Pancreas (tissue), 10 donors: ENCODE data around the gene MBD3. TPM values are rescaled to one million over a fixed set of nuclear protein-coding genes. Genes with fewer than 3 reads are reported as not detected.
"Not testable (repeated sequence)": the region's sequence is repeated elsewhere in the genome, so short reads cannot be mapped to it uniquely, and the experiment has no call there.

ENCODE experiments used
- ATAC-seq, 4 donors: fragments of 200-7000 bp; cut with Tn5 transposase; one replicate each; pipeline versions ENCODE4 v1.8.0 to v1.9.1; 2020; ENCODE audit warnings: mild to moderate bottlenecking in 4 of 4, moderate library complexity in 4 of 4
- DNase-seq, 6 donors: peaks; one replicate each; pipeline ENCODE4 v3.0.0-alpha.2; 2020
- FAIRE-seq: peaks from 2 replicates; lab custom pipeline; 2012; peaks lifted over from hg19 to GRCh38; lab: Jason Lieb, UNC
- H3K27ac ChIP-seq, 4 donors: fragments of 200-600 bp; sonication (generic); 1 replicate in 3 of 4; 2 replicates in 1 of 4; pipeline versions ENCODE4 v1.5.0 to v1.8.0; 2020
- H3K27me3 ChIP-seq, 4 donors: fragments of 200-600 bp; one replicate each; pipeline ENCODE4 v1.8.0; 2021
- H3K36me3 ChIP-seq, 3 donors: fragments of 200-600 bp; sonication (generic) in 1 of 3; one replicate each; pipeline versions ENCODE4 v1.5.0 to v1.8.0; 2020 to 2021
- H3K4me1 ChIP-seq, 3 donors: fragments of 200-600 bp; one replicate each; pipeline ENCODE4 v1.8.0; 2021
- H3K4me3 ChIP-seq, 4 donors: fragments of 200-600 bp; sonication (generic) in 2 of 4; one replicate each; pipeline versions ENCODE4 v1.5.0 to v1.8.0; 2020 to 2021
- H3K9me3 ChIP-seq, 4 donors: fragments of 200-600 bp; one replicate each; pipeline ENCODE4 v1.8.0; 2021
- CTCF ChIP-seq, 4 donors: fragments of 200-600 bp; sonication (generic) in 3 of 4; IDR thresholded peaks; one replicate each; pipeline versions ENCODE4 v1.5.0 to v1.8.0; 2021; ENCODE audit warnings: antibody characterized with exemption in 4 of 4
- WGBS, 2 donors: extraction: QIAGEN DNeasy Blood & Tissue Kit; methylation state at CpG; one replicate each; pipeline ENCODE4 v1.1.7; 2013; 5-methylcytosine and 5-hydroxymethylcytosine counted together
- intact Hi-C, 3 donors: fragments of 100-400 bp; cut with DNase I; formaldehyde crosslinking; loops; one replicate each; pipeline versions ENCODE4 v1.11.1 to v1.14.2; 2022
- polyA plus RNA-seq, 2 donors: library from polyadenylated mRNA; stranded (reverse); fragments of 200-250 nt; gene quantifications; one replicate each; pipeline ENCODE4 v1.2.3, GENCODE V29; 2013
- total RNA-seq, 6 donors: library from RNA; stranded (reverse); fragmentation: NEBNext Ultra II Directional in 4 of 6; extraction: Animal tissue kit (Norgen Biotek cat#: 25700) in 4 of 6; gene quantifications; one replicate each; pipeline versions ENCODE4 v1.2.1 to v1.2.4, GENCODE V29; 2021 to 2023
- donor health status: healthy with polysubstance abuse.
- donor health status: DM: no; HTN: no; CAD: no; lungs with moderate emphysema.
- donor health status: DM: no; HTN: no; CAD: no.
- donor health status: control.
- donor health status: control.
- donor health status: Bipolar disorder and iron deficiency.
- donor health status: DM: yes; HTN: yes; CAD: no.
- donor health status: DM: no; HTN: no; CAD: no.
- donor health status: DM: no; HTN: no; CAD: no.
- donor health status: DM: yes; HTN: yes; CAD: no.

MBD3 gene
- total RNA-seq = 10 to 100 TPM; 17.4 to 38.2 (median 26.4) TPM
- polyA plus RNA-seq = 100 to 1,000 TPM in 1 of 2 donors, 10 to 100 TPM in 1; 77.9 to 113 TPM

GRCh38 chr19:1592755-1593500 lies at the start of gene MBD3:
MBD3 (minus strand) TSS chr19:1592865; CDS start chr19:1592631, 234 bp downstream.
- peak; percentile 90 to 99 (median 95) for DNase-seq
- intact Hi-C loops = no loop called here
- peaks cover 5 to 9% (median 9%) of the 10 kb centered on the region in 3 donors for H3K36me3 ChIP-seq
- 1% methylated on average over 39 to 68 of the region's 68 CpGs for WGBS, 2 donors
- H3K9me3 ChIP-seq = no peaks in the 10 kb centered on the region
- H3K27me3 ChIP-seq = no peaks in the 10 kb centered on the region
- TF ChIP-seq CTCF (IDR thresholded peaks at IDR 0.05) = peak in 1 of 4 donors; percentile 12
- H3K4me3 ChIP-seq = peak within 1 kb of the TSS; percentile 62 to 85 (median 66)
- peak within 1 kb of the TSS; percentile 78 to 93 (median 88) for H3K27ac ChIP-seq
- peak; percentile 90 to 96 (median 92) for ATAC-seq
- peaks cover 0 to 13% (median 0%) of the 10 kb centered on the region in 3 donors for H3K4me1 ChIP-seq
- FAIRE-seq = no peak

GRCh38 chr19:1640893-1641448 lies 48.3 kb upstream of the MBD3 start:
- intact Hi-C loops, H3K27ac ChIP-seq: not testable (repeated sequence)

GRCh38 chr19:1636325-1637236 lies 43.9 kb upstream of the MBD3 start:
- TF ChIP-seq CTCF (IDR thresholded peaks at IDR 0.05) = no peak
- Histone ChIP-seq H3K27ac (no peak overlapping the region), H3K27me3 (no peaks in the 10 kb centered on the region), H3K36me3 (peaks cover 0 to 9% (median 0%) of the 10 kb centered on the region in 3 donors), H3K4me3 (no peak overlapping the region), H3K4me1 (no peaks in the 10 kb centered on the region), H3K9me3 (no peaks in the 10 kb centered on the region)
- whole genome bisulfite sequencing, 2 donors = 95% methylated on average over 34 of the region's 34 CpGs
- ATAC-seq (no peak), FAIRE-seq (no peak), DNase-seq (peak in 2 of 6 donors; percentile 20 to 35)
- intact Hi-C loops = no loop called here

More at GRCh38 chr19:1640893-1641448, 48.3 kb upstream of the MBD3 start:
- H3K4me1 ChIP-seq, DNase-seq, H3K27me3 ChIP-seq, H3K36me3 ChIP-seq, ATAC-seq, FAIRE-seq, H3K9me3 ChIP-seq, H3K4me3 ChIP-seq: not testable (repeated sequence)
- 91% methylated on average over 10 of the region's 10 CpGs for WGBS, 2 donors

GRCh38 chr19:1634938-1635243 lies 42.2 kb upstream of the MBD3 start:
- TF ChIP-seq CTCF (IDR thresholded peaks at IDR 0.05) = no peak
- ATAC-seq (no peak), FAIRE-seq (no peak), DNase-seq (peak in 1 of 6 donors; percentile 2)
- Histone ChIP-seq H3K36me3 (peaks cover 0 to 9% (median 0%) of the 10 kb centered on the region in 3 donors), H3K4me1 (no peaks in the 10 kb centered on the region), H3K27me3 (no peaks in the 10 kb centered on the region), H3K4me3 (no peak overlapping the region), H3K9me3 (no peaks in the 10 kb centered on the region), H3K27ac (no peak overlapping the region)
- intact Hi-C loops = no loop called here
- 97 to 99% methylated on average over 5 of the region's 5 CpGs for WGBS, 2 donors
